Globus pallidus (tissue), 1 donor: Measurements from ENCODE around the gene KCNH2.

Experiments
- DNase-seq: peaks from one replicate; pipeline ENCODE4 v3.0.0-alpha.2; 2015; ENCODE audit warnings: low spot score

Gene KCNH2

DNA sequence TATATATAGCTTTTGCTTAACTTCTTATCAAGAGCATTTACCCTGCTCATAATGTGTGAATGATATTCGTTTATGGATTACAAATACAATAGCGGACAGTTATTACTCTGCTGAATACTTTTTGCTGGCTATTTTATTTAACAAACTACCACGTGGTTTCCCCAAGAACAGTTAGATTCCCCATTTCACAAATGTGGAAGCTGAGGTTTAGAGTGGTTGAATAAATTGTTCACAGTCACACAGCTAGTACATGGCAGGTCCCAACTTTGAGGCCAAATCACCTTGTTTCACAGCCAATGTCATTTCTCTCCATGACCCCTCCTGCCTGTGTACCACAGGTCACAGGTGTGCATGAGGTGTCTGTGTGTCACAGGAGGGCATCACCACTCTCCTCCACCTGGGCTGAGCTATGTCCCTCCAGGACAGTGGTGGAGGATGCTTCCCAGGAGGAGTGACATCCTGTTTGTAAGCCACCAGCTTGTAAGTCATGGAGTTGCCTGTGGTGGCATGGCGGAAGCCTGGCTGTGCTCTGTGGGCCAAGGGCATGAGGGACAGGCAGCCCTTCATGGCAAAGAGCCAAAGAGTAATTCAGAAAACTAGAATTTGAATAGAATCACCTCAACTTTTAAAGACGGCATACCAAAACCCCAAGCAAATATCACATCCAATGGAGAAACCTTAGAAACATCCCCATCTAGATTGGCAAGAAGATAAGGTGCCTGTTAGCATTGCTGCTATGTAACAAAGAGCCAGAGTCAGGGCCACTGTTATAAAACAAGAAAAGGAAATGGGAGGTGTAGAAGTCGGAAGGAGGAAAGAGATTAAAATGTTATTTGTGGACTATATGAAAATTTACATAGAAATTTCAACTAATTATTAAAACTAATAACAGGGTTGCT lies 73.9 kb downstream of the KCNH2 start:
- no peak for DNase-seq

GRCh38 chr7:150903606-150904005 lies 74.5 kb downstream of the KCNH2 start:
- peak; percentile 59 for DNase-seq

GRCh38 chr7:150902078-150903033 lies 75.8 kb downstream of the KCNH2 start:
- DNase-seq, result no peak

GRCh38 chr7:150901160-150902035 lies 76.7 kb downstream of the KCNH2 start:
- DNase-seq, result peak; percentile 68

DNA sequence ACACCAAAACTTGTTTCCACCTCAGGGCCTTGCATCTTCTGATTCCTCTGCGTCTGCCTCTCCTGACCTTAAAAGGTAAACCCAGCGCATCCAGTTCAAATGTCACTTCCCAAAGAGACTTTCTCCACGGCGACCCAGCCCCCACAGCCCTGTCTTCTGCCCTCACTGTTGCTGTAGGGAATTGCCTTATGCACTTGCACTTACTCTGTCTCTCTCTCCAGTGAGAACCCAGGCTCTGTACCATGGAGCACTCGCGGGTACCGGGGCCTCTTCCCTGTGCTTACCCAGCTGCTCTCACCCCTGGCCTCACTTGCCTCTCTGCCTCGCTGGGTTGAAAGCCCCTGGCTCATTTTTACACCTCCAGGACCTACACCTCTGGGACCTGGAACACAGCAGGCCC lies 77.4 kb downstream of the KCNH2 start:
- no peak for DNase-seq

- peak; percentile 51 for DNase-seq
Observed at GRCh38 chr7:150898475-150899011, 79.6 kb downstream of the KCNH2 start.

DNA sequence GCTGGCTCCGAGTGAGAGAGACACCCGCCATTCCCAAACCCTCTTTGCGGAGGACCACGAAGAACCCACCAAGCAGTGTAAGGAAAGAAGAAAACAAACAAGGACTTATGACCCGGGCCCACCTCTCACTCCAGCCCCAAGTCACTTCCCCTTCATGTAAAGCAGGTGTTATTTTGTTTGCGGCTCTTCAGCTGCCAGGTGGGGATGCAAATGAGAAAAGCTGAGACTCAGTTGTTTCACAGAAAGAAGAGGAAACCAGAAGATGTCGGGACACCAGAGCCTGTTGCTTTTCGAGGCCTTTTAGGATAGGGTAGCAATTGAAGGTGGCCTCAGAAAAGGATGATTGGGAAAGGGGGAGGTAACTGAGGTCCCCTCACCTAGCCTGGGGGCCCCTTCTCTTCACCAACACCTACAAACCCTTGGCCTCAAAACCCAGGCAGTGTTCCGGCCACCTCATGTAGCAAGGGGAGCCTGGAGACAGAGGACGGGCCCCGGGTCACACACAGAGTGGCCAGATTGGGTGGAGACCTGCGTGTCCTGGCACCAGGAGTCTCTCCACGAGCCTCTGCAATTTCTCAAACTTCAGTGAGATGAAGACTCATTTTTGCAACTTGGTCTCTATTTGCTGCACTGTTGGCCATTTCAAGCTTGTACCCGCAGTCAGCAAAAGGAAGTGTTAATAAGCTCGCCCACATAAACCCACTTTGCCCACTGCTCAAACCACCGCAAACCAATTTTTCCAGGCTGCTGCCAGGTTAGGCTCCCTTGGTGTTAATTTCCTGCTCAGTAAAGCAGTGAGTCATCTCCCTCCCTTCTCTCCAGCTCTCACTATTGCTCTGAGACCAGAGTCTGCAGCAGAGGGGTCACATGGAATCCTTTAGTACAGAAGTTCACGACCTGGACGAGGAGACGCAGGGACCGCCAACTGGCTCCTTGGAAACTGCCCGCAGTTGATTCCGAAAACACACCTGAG lies 80.3 kb downstream of the KCNH2 start:
- no peak for DNase-seq

DNA sequence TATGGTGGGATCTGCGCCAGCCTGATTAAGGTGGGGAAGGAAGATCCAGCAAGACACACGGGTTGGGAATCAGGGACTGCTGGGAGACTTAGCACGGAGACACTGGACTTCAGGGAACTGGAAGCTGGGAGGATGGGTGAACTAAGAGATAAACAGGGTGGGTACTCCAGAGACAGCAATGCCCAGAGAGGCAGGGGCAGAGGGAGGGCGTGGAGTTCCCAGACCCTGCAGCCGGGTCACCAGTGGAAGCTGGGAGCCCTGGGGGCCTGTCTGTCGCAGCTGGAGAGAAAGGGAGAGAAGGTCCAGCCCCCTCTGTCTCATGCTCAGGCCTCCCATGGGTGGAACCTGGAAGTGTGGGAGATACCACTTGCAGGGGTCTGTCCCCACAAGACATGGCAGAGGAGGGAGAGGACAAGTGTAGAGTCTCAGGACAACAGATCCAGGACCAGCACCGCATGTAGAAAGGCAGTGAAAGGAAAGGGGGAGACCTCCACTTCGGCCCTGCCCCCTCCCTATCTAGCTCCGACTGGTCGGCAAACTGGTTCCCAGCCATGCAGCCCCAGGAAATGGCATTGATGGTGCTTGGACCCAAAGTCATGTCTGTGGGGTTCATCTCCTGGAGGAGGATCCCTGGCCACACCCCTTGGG lies 81.4 kb downstream of the KCNH2 start:
- no peak for DNase-seq

DNA sequence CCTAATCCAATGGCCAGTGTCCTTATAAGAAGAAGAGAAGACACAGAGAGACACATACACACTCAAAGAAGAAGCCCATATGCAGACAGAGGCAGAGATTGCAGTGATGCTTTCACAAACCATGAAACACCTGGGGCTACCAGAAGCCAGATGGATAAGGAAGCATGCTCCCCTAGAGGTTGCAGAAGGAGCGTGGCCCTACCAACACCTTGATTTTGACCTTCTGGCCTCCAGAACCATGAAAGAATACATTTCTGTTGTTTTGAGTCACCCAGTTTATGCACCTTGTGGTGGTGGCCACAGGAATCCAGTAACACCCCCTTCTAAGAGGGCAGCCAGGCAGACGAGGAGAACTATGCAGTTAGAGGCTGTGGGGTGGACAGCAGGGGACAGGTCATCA lies 82.3 kb downstream of the KCNH2 start:
- no peak for DNase-seq
